ENCODE data around the gene GPRIN3. TPM values are rescaled to one million over a fixed set of nuclear protein-coding genes. Genes with fewer than 3 reads are reported as not detected.

Gene GPRIN3
- total RNA-seq, 1 experiment from 2014 or later = 0.48 TPM

GRCh38 chr4:89305712-89306437, 1.7 kb downstream of the GPRIN3 start:
- H3K4me2 ChIP-seq (ENCODE audit: insufficient read depth, insufficient read length, low read length) = no peak overlapping the region

More at GRCh38 chr4:89305712-89306437, 1.7 kb downstream of the GPRIN3 start:
- no peak overlapping the region for H3K23ac ChIP-seq (ENCODE audit: insufficient read length, low read depth, low read length)
- no peak overlapping the region for H2BK15ac ChIP-seq (ENCODE audit: low read depth, low read length)
- H2BK120ac ChIP-seq (ENCODE audit: low read depth, low read length, poor library complexity, severe bottlenecking) = no peak overlapping the region
- H3K79me2 ChIP-seq (ENCODE audit: insufficient read depth, low read length) = no peaks in the 10 kb centered on the region
- Mint-ChIP-seq H3K27ac (no peak overlapping the region), H3K36me3 (ENCODE audit: insufficient read depth in 1 of 3, low read depth in 3 of 3) (no peaks in the 10 kb centered on the region; a peak in 1 of 7 replicates), H3K4me3 (no peak overlapping the region), H3K9me3 (no peaks in the 10 kb centered on the region; a peak in 1 of 5 replicates), H3K27me3 (ENCODE audit: low read depth) (peaks cover 41% of the 10 kb centered on the region), H3K4me1 (peaks cover 11 to 19% of the 10 kb centered on the region in 2 experiments)
- H3K56ac ChIP-seq (ENCODE audit: insufficient read length, low read depth, low read length) = no peak overlapping the region
- no peak overlapping the region for H3K9ac ChIP-seq (ENCODE audit: extremely low read depth, insufficient read length, low read length)
- H2AFZ ChIP-seq (ENCODE audit: low read length) = no peak overlapping the region
- no peak overlapping the region for H2BK20ac ChIP-seq (ENCODE audit: low read depth, low read length, poor library complexity, severe bottlenecking)
- H3K4me1 ChIP-seq (ENCODE audit: insufficient read depth, low read length) = peaks cover 5% of the 10 kb centered on the region
- H3K79me1 ChIP-seq (ENCODE audit: insufficient read depth, low read depth, low read length, poor library complexity, severe bottlenecking) = no peaks in the 10 kb centered on the region
- H4K91ac ChIP-seq (ENCODE audit: insufficient read length, low read depth, low read length) = no peak overlapping the region
- no peak for TF ChIP-seq CTCF (conservative IDR thresholded peaks at IDR 0.05)
- no peak overlapping the region for H3K14ac ChIP-seq (ENCODE audit: insufficient read depth, low read length)
- H3K9me3 ChIP-seq (ENCODE audit: control insufficient read depth, low read depth, low read length) = no peaks in the 10 kb centered on the region
- H2BK5ac ChIP-seq (ENCODE audit: insufficient read length, low read length) = no peak overlapping the region
- H4K20me1 ChIP-seq (ENCODE audit: control insufficient read depth, insufficient read depth, insufficient read length) = no peaks in the 10 kb centered on the region
- H2AK5ac ChIP-seq (ENCODE audit: insufficient read length, low read length) = no peak overlapping the region
- no peaks in the 10 kb centered on the region; the same call in 1 of the 2 replicates for H3K27me3 ChIP-seq (ENCODE audit: insufficient read depth, low read length)
- no peak overlapping the region for H3K18ac ChIP-seq (ENCODE audit: insufficient read length, low read depth, low read length)
- H3K4ac ChIP-seq (ENCODE audit: low read depth, low read length) = no peak overlapping the region
- no peak overlapping the region for H2BK12ac ChIP-seq (ENCODE audit: insufficient read length, low read depth, low read length)
- no CpG with 5 or more reads among the region's 8 CpGs for WGBS (ENCODE audit: extremely low coverage, insufficient read length, low lambda C conversion rate)
- DNase-seq = no peak
- H3K27ac ChIP-seq (ENCODE audit: insufficient read length, low read depth, low read length) = no peak overlapping the region
- no peak overlapping the region for H4K5ac ChIP-seq (ENCODE audit: insufficient read length, low read depth, low read length)
- peaks cover 4% of the 10 kb centered on the region for H3K23me2 ChIP-seq (ENCODE audit: insufficient read length, low read depth, low read length, poor library complexity, severe bottlenecking)
- no peak overlapping the region for H4K8ac ChIP-seq (replicated peaks; ENCODE audit: insufficient read length, low read depth, low read length)
- no peak overlapping the region for H3T11ph ChIP-seq (ENCODE audit: low read length)

Data from H9 (cell line).